IPS DF 6.9 (cell line): ENCODE measurements around the gene DTD2.
"Not testable (repeated sequence)": the region's sequence is repeated elsewhere in the genome, so short reads cannot be mapped to it uniquely, and the experiment has no call there.

Experiments used
- DNase-seq: peaks from one replicate; pipeline ENCODE4 v3.0.0-alpha.2; 2013; ENCODE audit warnings: low read depth, low spot score
- H3K27ac ChIP-seq: one replicate; pipeline ENCODE4 v1.5.1; 2013; ENCODE audit warnings: low read length, control low read depth
- H3K27me3 ChIP-seq: 2 replicates; pipeline ENCODE4 v1.6.1; 2013; ENCODE audit warnings: mild to moderate bottlenecking, low read length; ENCODE audit not compliant: control insufficient read depth, insufficient read depth
- H3K36me3 ChIP-seq: 2 replicates; pipeline ENCODE4 v1.6.1; 2013; ENCODE audit warnings: low read length; ENCODE audit not compliant: control insufficient read depth, insufficient read depth
- H3K4me1 ChIP-seq: 2 replicates; pipeline ENCODE4 v1.6.1; 2013; ENCODE audit warnings: low read length; ENCODE audit not compliant: control insufficient read depth, insufficient read depth
- H3K4me3 ChIP-seq: 2 replicates; pipeline ENCODE4 v1.5.1; 2013; ENCODE audit warnings: mild to moderate bottlenecking, low read length
- H3K9me3 ChIP-seq: 2 replicates; pipeline ENCODE4 v1.6.1; 2013; ENCODE audit warnings: low read length, inconsistent platforms; ENCODE audit not compliant: control insufficient read depth, insufficient read depth
- WGBS: extraction: QIAGEN DNeasy Blood & Tissue Kit; methylation state at CpG from one replicate; pipeline ENCODE4 v1.1.7; 2013; ENCODE audit warnings: mixed read lengths, missing lambda C conversion rate; ENCODE audit not compliant: insufficient read length, insufficient coverage; 5-methylcytosine and 5-hydroxymethylcytosine counted together

The DTD2 gene

GRCh38 chr14:31477248-31477647 is 19.9 kb upstream of the DTD2 start:
- no peak for DNase-seq
- no peaks in the 10 kb centered on the region for H3K27me3 ChIP-seq
- WGBS = no CpG with 5 or more reads among the region's 6 CpGs

GRCh38 chr14:31476131-31476866 is 19.0 kb upstream of the DTD2 start:
- H3K9me3 ChIP-seq = no peaks in the 10 kb centered on the region
- no peak overlapping the region for H3K27ac ChIP-seq
- no CpG with 5 or more reads among the region's 4 CpGs for WGBS
- no peak for DNase-seq
- no peak overlapping the region for H3K4me3 ChIP-seq
- H3K36me3 ChIP-seq = no peaks in the 10 kb centered on the region
- no peaks in the 10 kb centered on the region for H3K4me1 ChIP-seq
- no peaks in the 10 kb centered on the region for H3K27me3 ChIP-seq

More at GRCh38 chr14:31477248-31477647, 19.9 kb upstream of the DTD2 start:
- Histone ChIP-seq H3K36me3 (no peaks in the 10 kb centered on the region), H3K4me3 (no peak overlapping the region), H3K9me3 (no peaks in the 10 kb centered on the region), H3K4me1 (no peaks in the 10 kb centered on the region), H3K27ac (no peak overlapping the region)

- WGBS = no CpG with 5 or more reads among the region's 6 CpGs
- Histone ChIP-seq H3K4me1 (no peaks in the 10 kb centered on the region), H3K4me3 (no peak overlapping the region), H3K9me3 (no peaks in the 10 kb centered on the region), H3K36me3 (no peaks in the 10 kb centered on the region), H3K27ac (no peak overlapping the region), H3K27me3 (no peaks in the 10 kb centered on the region)
- no peak for DNase-seq
These were observed 9.2 kb upstream of the DTD2 start for GRCh38 chr14:31466554-31466953.

GRCh38 chr14:31465111-31465510 is 7.8 kb upstream of the DTD2 start:
- H3K9me3 ChIP-seq = no peaks in the 10 kb centered on the region
- no peak overlapping the region for H3K4me3 ChIP-seq
- no peaks in the 10 kb centered on the region for H3K27me3 ChIP-seq
- no peaks in the 10 kb centered on the region for H3K36me3 ChIP-seq
- H3K27ac ChIP-seq = no peak overlapping the region
- no peaks in the 10 kb centered on the region for H3K4me1 ChIP-seq
- DNase-seq = no peak

GRCh38 chr14:31462450-31462849 is 5.1 kb upstream of the DTD2 start:
- not testable (repeated sequence) for H3K27ac ChIP-seq, H3K4me1 ChIP-seq, H3K4me3 ChIP-seq, DNase-seq, H3K9me3 ChIP-seq, H3K27me3 ChIP-seq, H3K36me3 ChIP-seq
- no CpG with 5 or more reads among the region's 2 CpGs for WGBS

GRCh38 chr14:31461545-31461944 is 4.2 kb upstream of the DTD2 start:
- Histone ChIP-seq H3K36me3 (no peaks in the 10 kb centered on the region), H3K27me3 (no peaks in the 10 kb centered on the region), H3K4me1 (no peaks in the 10 kb centered on the region), H3K4me3 (no peak overlapping the region), H3K27ac (no peak overlapping the region), H3K9me3 (no peaks in the 10 kb centered on the region)
- no peak for DNase-seq
- 100% methylated on average over 1 of the region's 3 CpGs for WGBS

GRCh38 chr14:31457665-31458659 is 656 bp upstream of the DTD2 start:
- no peak for DNase-seq
- peaks cover under 1% of the 10 kb centered on the region; the same call in 1 of the 2 replicates for H3K36me3 ChIP-seq
- H3K27me3 ChIP-seq = no peaks in the 10 kb centered on the region
- H3K4me1 ChIP-seq = no peaks in the 10 kb centered on the region
- H3K4me3 ChIP-seq = no peak overlapping the region
- H3K27ac ChIP-seq = no peak overlapping the region
- no peaks in the 10 kb centered on the region for H3K9me3 ChIP-seq
- WGBS = no CpG with 5 or more reads among the region's 11 CpGs

- no peak for DNase-seq
- no peak overlapping the region for H3K4me3 ChIP-seq
- H3K27ac ChIP-seq = no peak overlapping the region
- no peaks in the 10 kb centered on the region for H3K4me1 ChIP-seq
- H3K27me3 ChIP-seq = no peaks in the 10 kb centered on the region
- no CpG with 5 or more reads among the region's 2 CpGs for WGBS
- peaks cover 2% of the 10 kb centered on the region; the same call in 1 of the 2 replicates for H3K36me3 ChIP-seq
- no peaks in the 10 kb centered on the region for H3K9me3 ChIP-seq
These were observed 7.2 kb downstream of the DTD2 start for GRCh38 chr14:31449971-31450610.

GRCh38 chr14:31449136-31449535 is 8.2 kb downstream of the DTD2 start:
- H3K4me1 ChIP-seq = no peaks in the 10 kb centered on the region
- no CpG with 5 or more reads among the region's 8 CpGs for WGBS
- H3K4me3 ChIP-seq = no peak overlapping the region
- peaks cover 2% of the 10 kb centered on the region; the same call in 1 of the 2 replicates for H3K36me3 ChIP-seq
- H3K9me3 ChIP-seq = no peaks in the 10 kb centered on the region
- no peak for DNase-seq
- H3K27ac ChIP-seq = no peak overlapping the region
- H3K27me3 ChIP-seq = no peaks in the 10 kb centered on the region

- Histone ChIP-seq H3K27ac (no peak overlapping the region), H3K4me1 (no peaks in the 10 kb centered on the region), H3K9me3 (no peaks in the 10 kb centered on the region), H3K27me3 (no peaks in the 10 kb centered on the region), H3K4me3 (no peak overlapping the region), H3K36me3 (no peaks in the 10 kb centered on the region)
- WGBS = no CpG with 5 or more reads among the region's 1 CpG
- no peak for DNase-seq
These were observed 11.6 kb downstream of the DTD2 start for GRCh38 chr14:31445703-31446102.
